Uterus (tissue), 4 donors: ENCODE data around the gene TNFRSF18. TPM values are rescaled to one million over a fixed set of nuclear protein-coding genes. Genes with fewer than 3 reads are reported as not detected.

Experiments used
- DNase-seq, 2 donors: peaks; one replicate each; pipeline ENCODE4 v3.0.0-alpha.2; 2019 to 2020
- H3K27ac ChIP-seq, 2 donors: fragments of 200-600 bp; sonication (generic); 1 replicate in 1 of 2; 2 replicates in 1 of 2; pipeline ENCODE4 v1.5.1; 2016 to 2018
- H3K27me3 ChIP-seq, 2 donors: fragments of 200-600 bp; sonication (generic); one replicate each; pipeline ENCODE4 v1.5.1; 2018 to 2019; ENCODE audit warnings: control low read depth in 1 of 2
- H3K36me3 ChIP-seq, 2 donors: fragments of 200-600 bp; sonication (generic); one replicate each; pipeline ENCODE4 v1.5.1; 2019; ENCODE audit warnings: control low read depth in 1 of 2
- H3K4me1 ChIP-seq, 2 donors: fragments of 200-600 bp; sonication (generic); one replicate each; pipeline ENCODE4 v1.5.1; 2018 to 2019; ENCODE audit warnings: control low read depth in 1 of 2
- H3K4me3 ChIP-seq, 2 donors: fragments of 200-600 bp; sonication (generic); 1 replicate in 1 of 2; 2 replicates in 1 of 2; pipeline ENCODE4 v1.5.1; 2018 to 2019; ENCODE audit warnings: mild to moderate bottlenecking in 1 of 2
- H3K9me3 ChIP-seq, 2 donors: fragments of 200-600 bp; sonication (generic); one replicate each; pipeline ENCODE4 v1.5.1; 2019; ENCODE audit warnings: control low read depth in 1 of 2
- POLR2A ChIP-seq, 2 donors: fragments of 450-650 bp; IDR thresholded peaks; one replicate each; pipeline ENCODE4 v1.6.1; 2016; ENCODE audit warnings: antibody characterized with exemption in 2 of 2, mild to moderate bottlenecking in 1 of 2, moderate library complexity in 1 of 2
- intact Hi-C: fragments of 100-400 bp; cut with DNase I; formaldehyde crosslinking; loops from one replicate; pipeline ENCODE4 v1.15.1; 2023; ENCODE audit warnings: low total_unique reads
- total RNA-seq, 4 donors: library from RNA; depleted of rRNA in 3 of 4; stranded (reverse); fragments of >200 nt in 3 of 4; gene quantifications; one replicate each; pipeline versions ENCODE4 v1.1.0 to v1.2.4, GENCODE V29; 2014 to 2023
- TF ChIP-seq, protein P1 (sequence below), 4 experiments: fragments of 200-600 bp in 2 of 4; fragments of 450-650 bp in 2 of 4; sonication (generic) in 2 of 4; IDR thresholded peaks; one replicate each; pipeline ENCODE4 v1.5.1; 2016 to 2019; ENCODE audit warnings: antibody characterized with exemption in 4 of 4, mild to moderate bottlenecking in 2 of 4, moderate library complexity in 1 of 4
- donor health status: DM: yes; HTN: yes; CAD: no.

The TNFRSF18 gene
- total RNA-seq, 4 donors from 2014 or later = 0.37 to 2.6 TPM; not detected in 2

DNA sequence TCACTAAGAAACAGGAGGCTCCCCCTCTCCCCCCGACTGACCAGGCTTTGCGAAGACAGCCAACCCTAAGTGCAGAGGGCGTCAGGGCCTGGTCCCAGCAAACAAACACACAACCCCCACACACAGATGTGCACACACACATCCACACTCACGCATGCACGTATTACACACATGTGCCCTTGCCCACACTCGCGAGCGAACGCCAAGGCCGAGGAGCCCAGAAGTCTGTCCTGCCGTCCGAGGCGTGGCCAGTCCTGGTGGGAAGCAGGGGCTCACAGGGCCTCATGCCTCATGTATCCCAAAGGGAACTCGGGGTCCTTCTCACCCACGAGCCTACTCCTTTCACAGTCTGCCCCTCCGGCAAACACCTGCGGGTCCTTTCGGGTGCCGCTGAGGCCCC lies 23.4 kb upstream of the TNFRSF18 start:
- no peak for TF ChIP-seq POLR2A (IDR thresholded peaks at IDR 0.05)
- TF ChIP-seq, protein P1, sequence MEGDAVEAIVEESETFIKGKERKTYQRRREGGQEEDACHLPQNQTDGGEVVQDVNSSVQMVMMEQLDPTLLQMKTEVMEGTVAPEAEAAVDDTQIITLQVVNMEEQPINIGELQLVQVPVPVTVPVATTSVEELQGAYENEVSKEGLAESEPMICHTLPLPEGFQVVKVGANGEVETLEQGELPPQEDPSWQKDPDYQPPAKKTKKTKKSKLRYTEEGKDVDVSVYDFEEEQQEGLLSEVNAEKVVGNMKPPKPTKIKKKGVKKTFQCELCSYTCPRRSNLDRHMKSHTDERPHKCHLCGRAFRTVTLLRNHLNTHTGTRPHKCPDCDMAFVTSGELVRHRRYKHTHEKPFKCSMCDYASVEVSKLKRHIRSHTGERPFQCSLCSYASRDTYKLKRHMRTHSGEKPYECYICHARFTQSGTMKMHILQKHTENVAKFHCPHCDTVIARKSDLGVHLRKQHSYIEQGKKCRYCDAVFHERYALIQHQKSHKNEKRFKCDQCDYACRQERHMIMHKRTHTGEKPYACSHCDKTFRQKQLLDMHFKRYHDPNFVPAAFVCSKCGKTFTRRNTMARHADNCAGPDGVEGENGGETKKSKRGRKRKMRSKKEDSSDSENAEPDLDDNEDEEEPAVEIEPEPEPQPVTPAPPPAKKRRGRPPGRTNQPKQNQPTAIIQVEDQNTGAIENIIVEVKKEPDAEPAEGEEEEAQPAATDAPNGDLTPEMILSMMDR (IDR thresholded peaks at IDR 0.05) = no peak
- Histone ChIP-seq H3K27me3 (no peaks in the 10 kb centered on the region), H3K36me3 (no peaks in the 10 kb centered on the region), H3K4me3 (no peak overlapping the region), H3K27ac (no peak overlapping the region), H3K4me1 (peaks cover 0 to 27% of the 10 kb centered on the region in 2 donors), H3K9me3 (no peaks in the 10 kb centered on the region)
- intact Hi-C loops = loop anchor here (10.0 kb wide), 1 partner anchor 255 kb away; no protein-coding TSS in a partner anchor
- DNase-seq = no peak

DNA sequence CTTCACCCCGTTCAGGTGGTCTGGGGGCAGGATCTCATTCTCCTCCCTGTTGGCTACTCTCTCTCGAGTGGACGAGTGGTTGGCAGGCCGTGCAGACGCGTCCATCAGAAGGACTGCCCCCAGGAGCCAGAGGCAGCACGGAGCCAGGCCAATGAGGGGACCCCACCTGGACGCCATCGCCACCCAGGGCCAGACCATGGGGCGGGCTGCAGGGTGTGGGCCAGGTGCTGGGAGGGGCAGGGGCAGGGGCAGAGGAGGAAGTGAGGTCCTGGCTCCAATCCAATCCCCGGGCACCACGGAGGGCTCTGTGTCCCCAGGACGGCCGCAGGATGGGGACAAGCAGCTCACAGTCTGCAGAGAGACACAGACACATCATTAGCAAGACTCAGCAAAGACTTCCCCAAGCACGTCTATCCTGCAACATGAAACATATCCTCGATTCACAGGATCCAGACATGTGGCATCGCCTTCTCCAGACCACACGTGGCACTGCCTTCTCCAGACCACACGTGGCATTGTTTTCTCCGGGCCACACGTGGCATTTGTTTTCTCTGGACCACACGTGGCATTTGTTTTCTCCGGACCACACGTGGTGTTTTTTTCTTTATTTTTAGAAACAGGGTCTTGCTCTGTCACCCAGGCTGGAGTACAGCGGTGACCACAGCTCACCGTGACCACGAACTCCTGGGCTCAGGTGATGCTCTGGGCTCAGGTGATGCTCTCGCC lies 22.4 kb upstream of the TNFRSF18 start:
- Histone ChIP-seq H3K27ac (no peak overlapping the region), H3K27me3 (no peaks in the 10 kb centered on the region), H3K9me3 (no peaks in the 10 kb centered on the region), H3K4me3 (no peak overlapping the region), H3K36me3 (no peaks in the 10 kb centered on the region), H3K4me1 (peaks cover 0 to 27% of the 10 kb centered on the region in 2 donors)
- intact Hi-C loops = no loop called here
- DNase-seq = no peak
- TF ChIP-seq POLR2A (IDR thresholded peaks at IDR 0.05) = no peak
- TF ChIP-seq, protein P1 (IDR thresholded peaks at IDR 0.05) = no peak

DNA sequence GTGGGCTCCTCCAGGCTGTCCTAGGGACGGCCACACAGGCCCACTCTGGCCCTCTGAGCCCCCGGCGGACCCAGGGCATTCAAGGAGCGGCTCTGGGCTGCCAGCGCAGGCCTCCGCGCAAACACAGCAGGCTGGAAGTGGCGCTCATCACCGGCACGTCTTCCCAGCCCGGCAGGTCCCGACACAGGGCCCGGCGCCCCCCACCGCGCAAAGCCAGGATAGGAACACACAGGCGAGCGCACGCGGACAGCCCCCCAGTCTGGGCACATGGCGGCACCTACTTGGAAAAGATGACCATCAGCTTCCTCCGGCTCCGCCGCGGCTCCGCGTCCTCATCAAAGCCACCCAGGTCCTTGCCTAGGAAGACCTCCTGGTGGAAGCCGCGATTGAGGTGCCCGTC lies 21.8 kb upstream of the TNFRSF18 start:
- no peak for TF ChIP-seq POLR2A (IDR thresholded peaks at IDR 0.05)
- TF ChIP-seq, protein P1 (IDR thresholded peaks at IDR 0.05) = no peak
- Histone ChIP-seq H3K36me3 (no peaks in the 10 kb centered on the region), H3K27ac (no peak overlapping the region), H3K4me3 (no peak overlapping the region), H3K9me3 (no peaks in the 10 kb centered on the region), H3K4me1 (peaks cover 0 to 24% of the 10 kb centered on the region in 2 donors), H3K27me3 (no peaks in the 10 kb centered on the region)
- intact Hi-C loops = no loop called here
- DNase-seq = no peak

DNA sequence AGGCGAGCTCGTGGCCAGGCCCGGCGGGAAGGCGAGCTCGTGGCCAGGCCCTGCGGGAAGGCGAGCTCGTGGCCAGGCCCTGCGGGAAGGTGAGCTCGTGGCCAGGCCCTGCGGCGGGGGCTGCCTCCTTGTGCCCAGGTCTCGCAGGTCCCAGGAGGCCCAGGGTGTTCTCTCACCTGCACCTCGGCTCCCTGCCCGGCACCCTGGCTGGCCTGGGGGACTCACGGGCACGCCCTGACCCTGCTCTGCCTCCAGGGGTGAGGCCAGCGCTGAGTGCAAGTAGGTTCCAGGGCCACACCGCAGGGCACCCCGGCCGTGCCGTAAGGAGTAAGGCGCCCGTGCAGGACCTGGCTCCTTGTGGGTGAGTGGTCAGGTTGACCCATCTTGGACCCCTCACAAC lies 21.0 kb upstream of the TNFRSF18 start:
- no peaks in the 10 kb centered on the region for H3K36me3 ChIP-seq
- no peaks in the 10 kb centered on the region for H3K9me3 ChIP-seq
- no peak overlapping the region for H3K4me3 ChIP-seq
- intact Hi-C loops = no loop called here
- H3K27me3 ChIP-seq = no peaks in the 10 kb centered on the region
- no peak for TF ChIP-seq POLR2A (IDR thresholded peaks at IDR 0.05)
- TF ChIP-seq, protein P1 (IDR thresholded peaks at IDR 0.05) = no peak
- DNase-seq = no peak
- H3K27ac ChIP-seq = no peak overlapping the region
- H3K4me1 ChIP-seq = peaks cover 0 to 16% of the 10 kb centered on the region in 2 donors

DNA sequence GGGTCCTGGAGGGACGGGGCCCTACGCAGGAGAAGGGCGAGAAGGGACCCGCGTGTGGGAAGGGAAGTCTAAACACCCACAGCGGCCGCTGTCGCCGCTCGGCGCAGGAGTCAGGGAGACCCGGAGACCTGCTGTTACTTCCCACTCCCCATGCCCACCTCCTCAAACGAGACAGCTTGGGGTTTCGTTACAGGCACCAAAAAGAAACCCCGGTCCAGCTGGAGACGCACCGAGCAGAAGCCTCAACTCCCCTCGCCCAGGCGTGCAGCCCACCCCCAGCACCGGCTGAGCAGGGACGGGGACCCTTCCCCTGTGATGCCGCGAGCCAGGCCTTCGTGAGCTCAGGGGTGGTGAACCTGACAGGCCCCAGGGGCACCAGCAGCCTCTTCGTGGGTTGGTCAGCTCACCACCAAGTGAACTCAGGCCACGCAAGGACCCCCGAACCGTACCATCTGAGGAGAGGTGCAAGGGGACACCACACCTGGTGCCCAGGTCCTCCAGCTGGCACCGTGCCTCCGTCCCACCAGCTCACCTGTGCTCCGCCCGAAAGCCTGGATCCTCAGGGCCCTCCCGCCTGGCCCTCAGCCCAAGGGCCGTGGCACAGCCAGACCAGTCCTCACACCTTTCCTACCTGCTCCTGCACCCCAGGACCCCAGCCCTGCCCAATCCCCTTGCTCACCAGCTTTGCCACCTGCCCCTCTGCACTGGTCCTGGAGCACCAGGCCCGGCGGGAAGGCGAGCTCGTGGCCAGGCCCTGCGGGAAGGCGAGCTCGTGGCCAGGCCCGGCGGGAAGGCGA lies 20.4 kb upstream of the TNFRSF18 start:
- no peak for DNase-seq
- Histone ChIP-seq H3K27me3 (no peaks in the 10 kb centered on the region), H3K36me3 (no peaks in the 10 kb centered on the region), H3K4me3 (no peak overlapping the region), H3K27ac (no peak overlapping the region), H3K4me1 (peaks cover 0 to 15% of the 10 kb centered on the region in 2 donors), H3K9me3 (no peaks in the 10 kb centered on the region)
- intact Hi-C loops = no loop called here
- TF ChIP-seq POLR2A (IDR thresholded peaks at IDR 0.05) = no peak
- TF ChIP-seq, protein P1 (IDR thresholded peaks at IDR 0.05) = no peak
